Peyer's patch (tissue), 4 donors: ENCODE data around the gene GPR62.

ENCODE experiments used
- POLR2A ChIP-seq, 2 donors: fragments of 450-650 bp; IDR thresholded peaks; one replicate each; pipeline ENCODE4 v1.5.1; 2017; ENCODE audit warnings: antibody characterized with exemption in 2 of 2, mild to moderate bottlenecking in 2 of 2, moderate library complexity in 2 of 2
- TF ChIP-seq, protein P1 (sequence below), 6 experiments: fragments of 450-650 bp in 4 of 6; fragments of 200-600 bp in 2 of 6; sonication (generic) in 1 of 6; IDR thresholded peaks; one replicate each; pipeline ENCODE4 v1.5.1; 2017 to 2019; ENCODE audit warnings: antibody characterized with exemption in 6 of 6, mild to moderate bottlenecking in 3 of 6, moderate library complexity in 1 of 6

GRCh38 chr3:51948016-51948580 is 7.1 kb upstream of the GPR62 start:
- TF ChIP-seq, protein P1, sequence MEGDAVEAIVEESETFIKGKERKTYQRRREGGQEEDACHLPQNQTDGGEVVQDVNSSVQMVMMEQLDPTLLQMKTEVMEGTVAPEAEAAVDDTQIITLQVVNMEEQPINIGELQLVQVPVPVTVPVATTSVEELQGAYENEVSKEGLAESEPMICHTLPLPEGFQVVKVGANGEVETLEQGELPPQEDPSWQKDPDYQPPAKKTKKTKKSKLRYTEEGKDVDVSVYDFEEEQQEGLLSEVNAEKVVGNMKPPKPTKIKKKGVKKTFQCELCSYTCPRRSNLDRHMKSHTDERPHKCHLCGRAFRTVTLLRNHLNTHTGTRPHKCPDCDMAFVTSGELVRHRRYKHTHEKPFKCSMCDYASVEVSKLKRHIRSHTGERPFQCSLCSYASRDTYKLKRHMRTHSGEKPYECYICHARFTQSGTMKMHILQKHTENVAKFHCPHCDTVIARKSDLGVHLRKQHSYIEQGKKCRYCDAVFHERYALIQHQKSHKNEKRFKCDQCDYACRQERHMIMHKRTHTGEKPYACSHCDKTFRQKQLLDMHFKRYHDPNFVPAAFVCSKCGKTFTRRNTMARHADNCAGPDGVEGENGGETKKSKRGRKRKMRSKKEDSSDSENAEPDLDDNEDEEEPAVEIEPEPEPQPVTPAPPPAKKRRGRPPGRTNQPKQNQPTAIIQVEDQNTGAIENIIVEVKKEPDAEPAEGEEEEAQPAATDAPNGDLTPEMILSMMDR (IDR thresholded peaks at IDR 0.05) = no peak
- TF ChIP-seq POLR2A (IDR thresholded peaks at IDR 0.05) = no peak
